Esophagus squamous epithelium (tissue), 4 donors: ENCODE results near the gene RSU1.

ENCODE experiments used
- CTCF ChIP-seq, 6 experiments: fragments of 450-650 bp in 4 of 6; fragments of 200-600 bp in 2 of 6; sonication (generic) in 2 of 6; IDR thresholded peaks; one replicate each; pipeline ENCODE4 v1.5.1; 2016 to 2019; ENCODE audit warnings: antibody characterized with exemption in 6 of 6, mild to moderate bottlenecking in 4 of 6, moderate library complexity in 4 of 6
- POLR2A ChIP-seq, 4 donors: fragments of 450-650 bp; IDR thresholded peaks; one replicate each; pipeline ENCODE4 v1.6.1; 2017; ENCODE audit warnings: antibody characterized with exemption in 4 of 4, mild to moderate bottlenecking in 4 of 4, moderate library complexity in 3 of 4

GRCh38 chr10:16585103-16585502, 232.1 kb downstream of the RSU1 start:
- TF ChIP-seq POLR2A (IDR thresholded peaks at IDR 0.05) (no peak), CTCF (IDR thresholded peaks at IDR 0.05) (no peak)
